GM18498 (cell line): Measurements from ENCODE around the gene ABHD17B.

Experiments
- ATAC-seq: cut with Tn5 transposase; IDR thresholded peaks from one replicate; pipeline ENCODE4 v1.9.1; 2021; ENCODE audit warnings: mild to moderate bottlenecking, moderate library complexity; ENCODE audit not compliant: unreplicated experiment

The ABHD17B gene

GRCh38 chr9:71822935-71823334, 88.1 kb downstream of the ABHD17B start:
- no peak for ATAC-seq

GRCh38 chr9:71822456-71822855, 88.5 kb downstream of the ABHD17B start:
- no peak for ATAC-seq

- no peak for ATAC-seq
Observed at GRCh38 chr9:71821405-71821804, 89.6 kb downstream of the ABHD17B start.

- no peak for ATAC-seq
Observed at GRCh38 chr9:71820403-71820921, 90.5 kb downstream of the ABHD17B start.

GRCh38 chr9:71819115-71819739, 91.8 kb downstream of the ABHD17B start:
- ATAC-seq = no peak

GRCh38 chr9:71816916-71817451, 94.0 kb downstream of the ABHD17B start:
- no peak for ATAC-seq
